ENCODE measurements around the gene TM2D1. TPM values are rescaled to one million over a fixed set of nuclear protein-coding genes. Genes with fewer than 3 reads are reported as not detected.

Gene TM2D1
- total RNA-seq, 4 donors from 2014 or later = 47.3 to 76.8 (median 49.5) TPM

- DNase-seq (ENCODE audit: low spot score) = no peak
- TF ChIP-seq CTCF (IDR thresholded peaks at IDR 0.05) = no peak
- no peak for ATAC-seq (ENCODE audit: low FRiP score)
These were observed 69.5 kb downstream of the TM2D1 start for GRCh38 chr1:61655453-61655852.

- no peak for TF ChIP-seq CTCF (IDR thresholded peaks at IDR 0.05)
- no peak for DNase-seq (ENCODE audit: low spot score)
- ATAC-seq (ENCODE audit: low FRiP score) = no peak
These were observed 70.9 kb downstream of the TM2D1 start for GRCh38 chr1:61654067-61654466.

GRCh38 chr1:61648983-61649742 lies 75.8 kb downstream of the TM2D1 start:
- no peak for ATAC-seq (ENCODE audit: low FRiP score)
- TF ChIP-seq CTCF (IDR thresholded peaks at IDR 0.05) = no peak

GRCh38 chr1:61647142-61647541 lies 77.8 kb downstream of the TM2D1 start:
- ATAC-seq (ENCODE audit: low FRiP score) (no peak), DNase-seq (ENCODE audit: low spot score) (no peak)
- no peak for TF ChIP-seq CTCF (IDR thresholded peaks at IDR 0.05)

More at GRCh38 chr1:61648983-61649742, 75.8 kb downstream of the TM2D1 start:
- no peak for DNase-seq (ENCODE audit: low spot score)

- DNase-seq (ENCODE audit: low spot score) (no peak), ATAC-seq (ENCODE audit: low FRiP score) (no peak)
- no peak for TF ChIP-seq CTCF (IDR thresholded peaks at IDR 0.05)
These were observed 79.5 kb downstream of the TM2D1 start for GRCh38 chr1:61645476-61645875.

- no peak for ATAC-seq (ENCODE audit: low FRiP score)
- no peak for DNase-seq (ENCODE audit: low spot score)
- TF ChIP-seq CTCF (IDR thresholded peaks at IDR 0.05) = no peak
These were observed 80.6 kb downstream of the TM2D1 start for GRCh38 chr1:61644303-61644702.
